CD4-positive, CD25-positive, alpha-beta regulatory T cell (primary cell): ENCODE data around the gene RTN4RL1. TPM values are rescaled to one million over a fixed set of nuclear protein-coding genes. Genes with fewer than 3 reads are reported as not detected.
"Not testable (repeated sequence)": the region's sequence is repeated elsewhere in the genome, so short reads cannot be mapped to it uniquely, and the experiment has no call there.

Experiments used
- ATAC-seq, 2 donors: fragments of 150-1000 bp; cut with Tn5 transposase; one replicate each; pipeline ENCODE4 v1.10.0; 2021; ENCODE audit warnings: low read depth in 2 of 2, moderate number of reproducible peaks in 2 of 2, moderate library complexity in 1 of 2
- DNase-seq, 3 donors: peaks; one replicate each; pipeline versions ENCODE4 v3.0.0 to v3.0.0-alpha.2; 2012 to 2022; ENCODE audit warnings: mixed read lengths in 1 of 3
- H3K27ac ChIP-seq: one replicate; pipeline ENCODE4 v1.7.0; 2013; ENCODE audit warnings: mild to moderate bottlenecking, low read length; ENCODE audit not compliant: insufficient read depth, poor library complexity, severe bottlenecking
- H3K27me3 ChIP-seq: one replicate; pipeline ENCODE4 v1.7.0; 2013; ENCODE audit warnings: low read length; ENCODE audit not compliant: control insufficient read depth, insufficient read depth
- H3K36me3 ChIP-seq: one replicate; pipeline ENCODE4 v1.7.0; 2013; ENCODE audit warnings: mild to moderate bottlenecking, low read length, moderate library complexity; ENCODE audit not compliant: control insufficient read depth, insufficient read depth
- H3K4me1 ChIP-seq: 2 replicates; pipeline ENCODE4 v1.7.0; 2013; ENCODE audit warnings: mild to moderate bottlenecking, low read length; ENCODE audit not compliant: insufficient read depth, control insufficient read depth, poor library complexity, severe bottlenecking
- H3K4me3 ChIP-seq: one replicate; pipeline ENCODE4 v1.7.0; 2013; ENCODE audit warnings: low read depth, mild to moderate bottlenecking, low read length, moderate library complexity
- H3K9me3 ChIP-seq, 2 experiments: 1 replicate in 1 of 2; 2 replicates in 1 of 2; pipeline ENCODE4 v1.7.0; 2013; ENCODE audit warnings: low read length in 2 of 2, mild to moderate bottlenecking in 1 of 2, moderate library complexity in 1 of 2; ENCODE audit not compliant: control insufficient read depth in 2 of 2
- H3K27ac Mint-ChIP-seq, 3 donors: one replicate each; pipeline ENCODE4 v1.8.0; 2020 to 2022; ENCODE audit warnings: mild to moderate bottlenecking in 3 of 3, mixed read lengths in 3 of 3, moderate library complexity in 2 of 3
- H3K27me3 Mint-ChIP-seq: one replicate; pipeline ENCODE4 v1.8.0; 2022; ENCODE audit warnings: mild to moderate bottlenecking, mixed read lengths
- H3K36me3 Mint-ChIP-seq: one replicate; pipeline ENCODE4 v1.8.0; 2020; ENCODE audit warnings: mixed read lengths
- H3K4me1 Mint-ChIP-seq, 4 donors: one replicate each; pipeline ENCODE4 v1.8.0; 2020 to 2022; ENCODE audit warnings: mixed read lengths in 4 of 4, mild to moderate bottlenecking in 1 of 4
- H3K4me3 Mint-ChIP-seq, 4 donors: one replicate each; pipeline ENCODE4 v1.8.0; 2020 to 2022; ENCODE audit warnings: mild to moderate bottlenecking in 4 of 4, mixed read lengths in 4 of 4, moderate library complexity in 3 of 4
- H3K9me3 Mint-ChIP-seq, 7 donors: one replicate each; pipeline ENCODE4 v1.8.0; 2020 to 2022; ENCODE audit warnings: mixed read lengths in 7 of 7, mild to moderate bottlenecking in 3 of 7, moderate library complexity in 2 of 7
- polyA plus RNA-seq, 4 donors: library from polyadenylated mRNA; unstranded; fragments of 300-500 nt; fragmentation: Illumina TruSeq; gene quantifications; one replicate each; pipeline ENCODE4 v1.2.3, GENCODE V29; 2021
- total RNA-seq: library from RNA; stranded (reverse); gene quantifications from one replicate; pipeline ENCODE4 v1.2.3, GENCODE V29; 2022

The RTN4RL1 gene
- total and polyA plus RNA-seq, 5 donors from 2014 or later, result 0.14 to 0.35 (median 0.28) TPM; not detected in 2

DNA sequence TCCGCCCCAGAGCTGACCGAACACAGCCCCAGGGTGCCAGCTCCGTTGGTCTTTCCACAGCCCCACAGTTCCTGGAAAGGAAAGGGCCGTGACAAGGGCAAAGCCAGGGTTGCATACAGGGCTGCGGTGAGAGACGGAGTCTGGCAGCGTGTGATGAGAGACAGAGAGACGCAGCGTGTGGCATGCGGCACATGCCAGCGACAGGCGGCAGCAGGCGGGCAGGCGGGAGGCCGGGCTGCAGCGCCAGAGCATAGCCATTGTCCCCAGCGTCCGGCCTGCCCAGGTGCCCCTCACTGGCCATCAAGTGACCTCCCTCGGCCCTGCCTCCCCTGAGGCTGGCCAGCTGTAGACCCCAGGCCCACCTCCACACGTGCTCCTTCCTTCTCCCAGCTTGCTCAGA lies 8.6 kb downstream of the RTN4RL1 start:
- H3K4me1 Mint-ChIP-seq, result no peaks in the 10 kb centered on the region
- DNase-seq, result no peak
- ATAC-seq, result no peak
- H3K4me3 Mint-ChIP-seq, result no peak overlapping the region
- no peaks in the 10 kb centered on the region for H3K4me1 ChIP-seq
- no peak overlapping the region for H3K4me3 ChIP-seq
- H3K27me3 ChIP-seq, result no peaks in the 10 kb centered on the region
- H3K9me3 ChIP-seq, result no peaks in the 10 kb centered on the region
- no peak overlapping the region for H3K27ac ChIP-seq
- H3K27me3 Mint-ChIP-seq, result peaks cover 60% of the 10 kb centered on the region
- no peaks in the 10 kb centered on the region for H3K9me3 Mint-ChIP-seq
- H3K36me3 Mint-ChIP-seq, result no peaks in the 10 kb centered on the region
- no peaks in the 10 kb centered on the region for H3K36me3 ChIP-seq
- no peak overlapping the region for H3K27ac Mint-ChIP-seq

GRCh38 chr17:2015314-2015713 lies 9.8 kb downstream of the RTN4RL1 start:
- no peaks in the 10 kb centered on the region for H3K9me3 ChIP-seq

GRCh38 chr17:2013994-2014317 lies 11.2 kb downstream of the RTN4RL1 start:
- Histone ChIP-seq H3K9me3 (no peaks in the 10 kb centered on the region), H3K4me1 (no peaks in the 10 kb centered on the region), H3K27me3 (no peaks in the 10 kb centered on the region), H3K4me3 (no peak overlapping the region), H3K27ac (no peak overlapping the region), H3K36me3 (no peaks in the 10 kb centered on the region)
- peaks cover 44% of the 10 kb centered on the region for H3K27me3 Mint-ChIP-seq
- H3K4me1 Mint-ChIP-seq, result no peaks in the 10 kb centered on the region
- DNase-seq (no peak), ATAC-seq (no peak)
- H3K36me3 Mint-ChIP-seq, result no peaks in the 10 kb centered on the region
- no peak overlapping the region for H3K4me3 Mint-ChIP-seq
- H3K27ac Mint-ChIP-seq, result no peak overlapping the region
- H3K9me3 Mint-ChIP-seq, result no peaks in the 10 kb centered on the region

More at GRCh38 chr17:2015314-2015713, 9.8 kb downstream of the RTN4RL1 start:
- Histone ChIP-seq H3K4me3 (no peak overlapping the region), H3K27ac (no peak overlapping the region), H3K36me3 (no peaks in the 10 kb centered on the region), H3K27me3 (no peaks in the 10 kb centered on the region), H3K4me1 (no peaks in the 10 kb centered on the region)
- H3K27ac Mint-ChIP-seq, result no peak overlapping the region
- ATAC-seq (no peak), DNase-seq (no peak)
- H3K4me3 Mint-ChIP-seq, result no peak overlapping the region
- no peaks in the 10 kb centered on the region for H3K9me3 Mint-ChIP-seq
- no peaks in the 10 kb centered on the region for H3K36me3 Mint-ChIP-seq
- H3K27me3 Mint-ChIP-seq, result peaks cover 50% of the 10 kb centered on the region
- H3K4me1 Mint-ChIP-seq, result no peaks in the 10 kb centered on the region

- DNase-seq, H3K9me3 Mint-ChIP-seq, H3K4me1 Mint-ChIP-seq, ATAC-seq, H3K36me3 ChIP-seq, H3K4me3 ChIP-seq, H3K27ac ChIP-seq, H3K4me3 Mint-ChIP-seq, H3K27me3 ChIP-seq, H3K36me3 Mint-ChIP-seq, H3K9me3 ChIP-seq, H3K27ac Mint-ChIP-seq, H3K4me1 ChIP-seq: not testable (repeated sequence)
- peaks cover 45% of the 10 kb centered on the region for H3K27me3 Mint-ChIP-seq
These were observed 11.7 kb downstream of the RTN4RL1 start for GRCh38 chr17:2013220-2013993.

DNA sequence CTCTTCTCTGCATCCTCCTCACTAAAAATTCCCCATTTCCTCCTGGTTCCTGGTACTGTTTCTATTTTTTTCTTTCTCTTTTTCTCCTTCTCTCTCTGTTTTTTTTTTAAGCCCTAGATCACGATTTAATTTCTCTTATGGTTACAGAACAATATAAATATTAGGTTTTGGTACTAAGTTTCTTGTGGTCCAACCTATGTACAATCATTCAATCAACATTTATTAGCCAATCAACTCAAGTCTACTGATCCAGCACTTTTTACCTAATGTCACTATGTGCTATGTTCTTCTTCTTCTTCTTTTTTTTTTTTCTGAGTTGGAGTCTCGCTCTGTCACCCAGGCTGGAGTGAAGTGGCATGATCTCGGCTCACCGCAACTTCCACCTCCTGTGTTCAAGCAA lies 12.6 kb downstream of the RTN4RL1 start:
- Mint-ChIP-seq H3K27ac (peak overlapping the region in 1 of 3 donors; percentile 80), H3K27me3 (peaks cover 36% of the 10 kb centered on the region), H3K4me1 (no peaks in the 10 kb centered on the region), H3K4me3 (no peak overlapping the region), H3K9me3 (no peaks in the 10 kb centered on the region), H3K36me3 (no peaks in the 10 kb centered on the region)
- Histone ChIP-seq H3K4me1 (no peaks in the 10 kb centered on the region), H3K27ac (no peak overlapping the region), H3K4me3 (no peak overlapping the region), H3K9me3 (no peaks in the 10 kb centered on the region), H3K27me3 (no peaks in the 10 kb centered on the region), H3K36me3 (no peaks in the 10 kb centered on the region)
- DNase-seq (no peak), ATAC-seq (no peak)

DNA sequence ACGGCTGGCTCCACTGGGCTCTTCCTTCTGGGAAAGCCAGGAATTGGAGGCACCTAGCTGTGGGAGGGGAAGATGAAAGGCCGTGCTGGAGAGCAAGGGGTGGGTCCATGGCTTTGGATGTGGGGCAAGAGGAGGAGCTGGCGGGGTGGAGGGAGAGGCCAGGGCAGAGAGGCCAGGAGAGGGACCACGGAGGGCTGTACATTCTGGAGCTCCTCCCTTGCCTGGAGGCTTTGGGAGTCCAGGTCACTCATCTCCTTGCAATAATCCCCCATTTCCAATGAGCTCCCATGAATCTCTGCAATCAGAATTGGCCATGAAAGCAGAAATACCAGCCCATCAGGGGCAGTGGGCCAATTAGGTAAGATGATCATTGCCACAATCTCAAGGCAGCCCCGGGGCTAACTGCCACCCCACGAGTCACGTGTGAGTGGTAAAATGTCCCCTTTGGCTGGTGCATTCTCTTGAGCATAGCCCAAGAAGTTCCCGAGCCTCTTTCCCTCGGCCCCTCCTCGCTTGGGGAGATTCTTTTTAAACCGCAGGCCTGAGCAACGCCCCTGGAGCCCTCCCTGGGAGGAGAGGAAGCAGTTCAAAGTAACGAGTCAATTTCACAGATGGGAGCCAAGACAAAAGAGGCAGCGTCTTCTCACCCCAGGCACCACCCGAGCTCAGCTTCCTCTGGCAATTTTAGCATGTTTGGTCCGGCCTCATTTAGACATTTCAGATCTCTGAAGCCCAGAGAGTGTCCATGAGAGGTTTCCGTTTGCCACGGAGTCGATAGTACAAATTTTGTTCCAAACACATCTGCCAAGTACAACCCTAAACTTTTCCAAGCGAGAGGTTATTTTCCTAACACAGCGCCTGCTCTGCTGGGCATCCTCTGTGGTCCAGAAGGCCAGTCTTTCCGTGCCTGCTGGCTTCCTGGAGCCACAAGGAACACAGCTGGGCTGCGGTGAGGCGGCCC lies 13.4 kb downstream of the RTN4RL1 start:
- no peaks in the 10 kb centered on the region for H3K27me3 ChIP-seq
- H3K4me1 ChIP-seq, result no peaks in the 10 kb centered on the region
- H3K36me3 ChIP-seq, result no peaks in the 10 kb centered on the region
- ATAC-seq (no peak), DNase-seq (no peak)
- Mint-ChIP-seq H3K36me3 (no peaks in the 10 kb centered on the region), H3K4me3 (no peak overlapping the region), H3K4me1 (no peaks in the 10 kb centered on the region), H3K27me3 (peaks cover 34% of the 10 kb centered on the region), H3K9me3 (no peaks in the 10 kb centered on the region), H3K27ac (no peak overlapping the region)
- no peak overlapping the region for H3K27ac ChIP-seq
- H3K4me3 ChIP-seq, result no peak overlapping the region
- H3K9me3 ChIP-seq, result no peaks in the 10 kb centered on the region

- Mint-ChIP-seq H3K4me1 (no peaks in the 10 kb centered on the region), H3K9me3 (no peaks in the 10 kb centered on the region), H3K27ac (no peak overlapping the region), H3K4me3 (no peak overlapping the region), H3K27me3 (peaks cover 26% of the 10 kb centered on the region), H3K36me3 (no peaks in the 10 kb centered on the region)
- no peaks in the 10 kb centered on the region for H3K4me1 ChIP-seq
- H3K27ac ChIP-seq, result no peak overlapping the region
- H3K9me3 ChIP-seq, result no peaks in the 10 kb centered on the region
- H3K27me3 ChIP-seq, result no peaks in the 10 kb centered on the region
- H3K4me3 ChIP-seq, result no peak overlapping the region
- no peak for ATAC-seq
- H3K36me3 ChIP-seq, result no peaks in the 10 kb centered on the region
- no peak for DNase-seq
These were observed 15.4 kb downstream of the RTN4RL1 start for GRCh38 chr17:2009737-2010136.
